KMS-11 (cell line): ENCODE measurements around the gene OXCT1.

Experiments
- H2AFZ ChIP-seq: fragments of 200-600 bp; sonication (generic); 2 replicates; pipeline ENCODE4 v1.6.1; 2016; ENCODE audit warnings: antibody characterized with exemption, mixed run types, low read depth
- H3K27ac ChIP-seq: fragments of 200-600 bp; sonication (generic); 2 replicates; pipeline ENCODE4 v1.6.1; 2016; ENCODE audit warnings: mild to moderate bottlenecking, mixed run types
- H3K27me3 ChIP-seq: fragments of 200-600 bp; sonication (generic); 2 replicates; pipeline ENCODE4 v1.6.1; 2017; ENCODE audit warnings: mild to moderate bottlenecking, low read depth, mixed run types, moderate library complexity; ENCODE audit not compliant: insufficient read depth
- H3K36me3 ChIP-seq: fragments of 200-600 bp; sonication (generic); 2 replicates; pipeline ENCODE4 v1.6.1; 2017; ENCODE audit warnings: mild to moderate bottlenecking, mixed run types; ENCODE audit not compliant: insufficient read depth
- H3K4me1 ChIP-seq: fragments of 200-600 bp; sonication (generic); 2 replicates; pipeline ENCODE4 v1.6.1; 2016; ENCODE audit warnings: mild to moderate bottlenecking, low read depth, mixed run types; ENCODE audit not compliant: poor library complexity, severe bottlenecking
- H3K4me2 ChIP-seq: fragments of 200-600 bp; sonication (generic); 2 replicates; pipeline ENCODE4 v1.7.0; 2016; ENCODE audit warnings: mild to moderate bottlenecking, mixed run types
- H3K4me3 ChIP-seq: fragments of 200-600 bp; sonication (generic); IDR thresholded peaks from 2 replicates; pipeline ENCODE4 v1.6.1; 2017; ENCODE audit warnings: low read depth, low read length, mixed read lengths; ENCODE audit not compliant: insufficient read depth
- H3K79me2 ChIP-seq: fragments of 200-600 bp; sonication (generic); 2 replicates; pipeline ENCODE4 v1.6.1; 2016; ENCODE audit warnings: low read depth, mixed run types; ENCODE audit not compliant: insufficient read depth
- H3K9ac ChIP-seq: fragments of 200-600 bp; sonication (generic); 2 replicates; pipeline ENCODE4 v1.6.1; 2016; ENCODE audit warnings: mild to moderate bottlenecking, mixed run types
- H4K20me1 ChIP-seq: fragments of 200-600 bp; sonication (generic); 2 replicates; pipeline ENCODE4 v1.6.1; 2016; ENCODE audit warnings: mild to moderate bottlenecking, mixed run types; ENCODE audit not compliant: insufficient read depth
- CTCF ChIP-seq: fragments of 200-600 bp; sonication (generic); conservative IDR thresholded peaks from 2 replicates; pipeline ENCODE4 v1.6.1; 2017; ENCODE audit warnings: low read depth, mild to moderate bottlenecking, antibody characterized with exemption, low read length, moderate library complexity, mixed read lengths

Gene OXCT1

GRCh38 chr5:41755705-41756104 is 114.5 kb downstream of the OXCT1 start:
- Histone ChIP-seq H3K9ac (no peak overlapping the region), H3K4me1 (peaks cover 9% of the 10 kb centered on the region), H3K4me3 (no peak overlapping the region), H3K27ac (no peak overlapping the region), H3K79me2 (no peaks in the 10 kb centered on the region), H3K36me3 (0 out of 2 replicates have a peak, but pooled peaks cover 3% of the 10 kb centered on the region), H4K20me1 (no peaks in the 10 kb centered on the region), H3K27me3 (no peaks in the 10 kb centered on the region), H2AFZ (no peak overlapping the region), H3K4me2 (no peak overlapping the region)
- no peak for TF ChIP-seq CTCF

GRCh38 chr5:41754857-41755256 is 115.4 kb downstream of the OXCT1 start:
- no peak overlapping the region for H3K4me2 ChIP-seq
- 0 out of 2 replicates have a peak, but pooled peaks cover 3% of the 10 kb centered on the region for H3K36me3 ChIP-seq
- no peak overlapping the region for H2AFZ ChIP-seq
- H3K27ac ChIP-seq = no peak overlapping the region
- no peaks in the 10 kb centered on the region for H3K27me3 ChIP-seq
- no peak overlapping the region for H3K4me3 ChIP-seq
- H4K20me1 ChIP-seq = no peaks in the 10 kb centered on the region
- no peak overlapping the region for H3K9ac ChIP-seq
- no peaks in the 10 kb centered on the region for H3K79me2 ChIP-seq
- TF ChIP-seq CTCF = no peak
- H3K4me1 ChIP-seq = peaks cover 9% of the 10 kb centered on the region

DNA sequence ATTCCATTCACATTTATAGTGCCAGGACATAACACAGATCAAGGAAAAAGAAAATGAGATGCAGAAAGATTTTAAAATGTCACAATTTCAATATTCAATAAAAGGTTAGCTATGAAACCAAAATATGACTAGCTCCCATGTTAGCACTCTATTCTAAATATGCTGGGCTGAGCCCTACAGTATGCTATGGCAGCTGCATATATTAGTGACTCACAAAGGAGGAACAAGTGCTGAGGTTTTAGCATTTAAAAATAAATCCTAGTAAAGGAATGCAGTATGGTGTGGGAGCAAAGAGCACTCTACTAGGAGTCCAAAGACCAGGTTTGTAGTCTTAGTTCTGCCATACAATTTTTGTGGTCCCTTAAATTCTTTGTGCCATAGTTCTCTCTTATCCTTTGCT is 118.4 kb downstream of the OXCT1 start:
- no peaks in the 10 kb centered on the region; the same call in 1 of the 2 replicates for H3K36me3 ChIP-seq

GRCh38 chr5:41748631-41749030 is 121.6 kb downstream of the OXCT1 start:
- H3K79me2 ChIP-seq = no peaks in the 10 kb centered on the region
- H3K27ac ChIP-seq = no peak overlapping the region
- no peak overlapping the region for H2AFZ ChIP-seq
- no peak overlapping the region for H3K9ac ChIP-seq
- H3K4me3 ChIP-seq = no peak overlapping the region
- no peaks in the 10 kb centered on the region for H4K20me1 ChIP-seq
- no peaks in the 10 kb centered on the region for H3K4me1 ChIP-seq
- no peak for TF ChIP-seq CTCF
- no peaks in the 10 kb centered on the region; the same call in 1 of the 2 replicates for H3K36me3 ChIP-seq
- H3K27me3 ChIP-seq = no peaks in the 10 kb centered on the region
- no peak overlapping the region for H3K4me2 ChIP-seq

More for the DNA sequence above, 118.4 kb downstream of the OXCT1 start:
- H3K4me3 ChIP-seq = no peak overlapping the region
- no peak overlapping the region for H3K4me2 ChIP-seq
- no peak overlapping the region for H2AFZ ChIP-seq
- peaks cover 9% of the 10 kb centered on the region for H3K4me1 ChIP-seq
- H3K27me3 ChIP-seq = no peaks in the 10 kb centered on the region
- H3K9ac ChIP-seq = no peak overlapping the region
- H3K27ac ChIP-seq = no peak overlapping the region
- no peak for TF ChIP-seq CTCF
- no peaks in the 10 kb centered on the region for H4K20me1 ChIP-seq
- H3K79me2 ChIP-seq = no peaks in the 10 kb centered on the region
